Tibial artery (tissue), 4 donors: ENCODE measurements around the gene TMEM26.
"Not testable (repeated sequence)": the region's sequence is repeated elsewhere in the genome, so short reads cannot be mapped to it uniquely, and the experiment has no call there.

Source experiments
- DNase-seq, 2 donors: peaks; one replicate each; pipeline ENCODE4 v3.0.0-alpha.2; 2019
- H3K27ac ChIP-seq, 2 donors: fragments of 200-600 bp; sonication (generic) in 1 of 2; 1 replicate in 1 of 2; 2 replicates in 1 of 2; pipeline ENCODE4 v1.5.1; 2018 to 2019; ENCODE audit warnings: mild to moderate bottlenecking in 1 of 2
- H3K27me3 ChIP-seq, 2 donors: fragments of 200-600 bp; sonication (generic) in 1 of 2; one replicate each; pipeline versions ENCODE4 v1.5.1 to v1.6.0; 2016 to 2019
- H3K36me3 ChIP-seq, 3 donors: fragments of 200-600 bp; sonication (generic) in 2 of 3; one replicate each; pipeline ENCODE4 v1.5.1; 2016 to 2019; ENCODE audit warnings: mild to moderate bottlenecking in 2 of 3
- H3K4me1 ChIP-seq, 4 donors: fragments of 200-600 bp; sonication (generic) in 2 of 4; 1 replicate in 3 of 4; 2 replicates in 1 of 4; pipeline ENCODE4 v1.5.1; 2016 to 2019
- H3K4me3 ChIP-seq, 2 donors: fragments of 200-600 bp; sonication (generic) in 1 of 2; 1 replicate in 1 of 2; 2 replicates in 1 of 2; pipeline ENCODE4 v1.5.1; 2018 to 2019; ENCODE audit warnings: mild to moderate bottlenecking in 2 of 2
- H3K9me3 ChIP-seq, 3 donors: fragments of 200-600 bp; sonication (generic) in 1 of 3; one replicate each; pipeline ENCODE4 v1.5.1; 2016 to 2019
- CTCF ChIP-seq, 2 experiments: fragments of 200-600 bp in 1 of 2; fragments of 450-650 bp in 1 of 2; IDR thresholded peaks; one replicate each; pipeline ENCODE4 v1.5.1; 2017 to 2019; ENCODE audit warnings: antibody characterized with exemption in 2 of 2, mild to moderate bottlenecking in 1 of 2, moderate library complexity in 1 of 2
- intact Hi-C: fragments of 100-400 bp; cut with DNase I; formaldehyde crosslinking; loops from one replicate; pipeline ENCODE4 v1.15.0; 2023; ENCODE audit warnings: low total_unique reads

Gene TMEM26

GRCh38 chr10:61385231-61386001 is 67.8 kb downstream of the TMEM26 start:
- no peak overlapping the region for H3K4me3 ChIP-seq
- H3K36me3 ChIP-seq = no peaks in the 10 kb centered on the region
- no peak overlapping the region for H3K27ac ChIP-seq
- DNase-seq = no peak
- no peaks in the 10 kb centered on the region for H3K27me3 ChIP-seq
- intact Hi-C loops = no loop called here
- H3K4me1 ChIP-seq = no peaks in the 10 kb centered on the region
- H3K9me3 ChIP-seq = no peaks in the 10 kb centered on the region
- TF ChIP-seq CTCF (IDR thresholded peaks at IDR 0.05) = no peak

GRCh38 chr10:61381153-61381552 is 72.0 kb downstream of the TMEM26 start:
- H3K4me1 ChIP-seq, DNase-seq, H3K36me3 ChIP-seq, H3K9me3 ChIP-seq, H3K27ac ChIP-seq, intact Hi-C loops, H3K27me3 ChIP-seq, H3K4me3 ChIP-seq: not testable (repeated sequence)

GRCh38 chr10:61378865-61379264 is 74.3 kb downstream of the TMEM26 start:
- Histone ChIP-seq H3K4me3 (no peak overlapping the region), H3K36me3 (no peaks in the 10 kb centered on the region), H3K4me1 (no peaks in the 10 kb centered on the region), H3K27me3 (no peaks in the 10 kb centered on the region), H3K27ac (no peak overlapping the region), H3K9me3 (peaks cover 0 to 9% (median 0%) of the 10 kb centered on the region in 3 donors)
- no peak for DNase-seq
- intact Hi-C loops = no loop called here
- TF ChIP-seq CTCF (IDR thresholded peaks at IDR 0.05) = no peak

DNA sequence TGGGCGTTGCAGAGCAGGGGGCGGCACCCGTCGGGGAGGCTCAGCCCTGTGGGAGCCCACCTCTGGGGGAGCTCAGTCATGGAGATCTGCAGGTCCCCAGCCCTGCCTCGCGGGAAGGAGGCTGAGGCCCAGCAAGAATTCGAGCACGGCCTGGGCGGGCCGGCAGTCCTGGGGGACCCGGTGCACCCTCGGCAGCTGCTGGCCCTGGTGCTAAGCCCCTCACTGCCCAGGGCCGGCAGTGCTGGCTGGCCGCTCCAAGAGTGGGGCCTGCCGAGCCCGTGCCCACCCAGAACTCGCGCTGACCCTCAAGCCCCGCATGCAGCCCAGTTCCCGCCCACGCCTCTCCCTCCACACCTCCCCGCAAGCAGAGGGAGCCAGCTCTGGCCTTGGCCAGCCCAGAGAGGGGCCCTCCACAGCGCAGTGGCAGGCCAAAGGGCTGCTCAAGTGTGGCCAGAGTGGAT is 76.2 kb downstream of the TMEM26 start:
- Histone ChIP-seq H3K27me3 (no peaks in the 10 kb centered on the region), H3K9me3 (peaks cover 0 to 9% (median 0%) of the 10 kb centered on the region in 3 donors), H3K4me3 (no peak overlapping the region), H3K4me1 (no peaks in the 10 kb centered on the region), H3K27ac (no peak overlapping the region), H3K36me3 (no peaks in the 10 kb centered on the region)
- TF ChIP-seq CTCF (IDR thresholded peaks at IDR 0.05) = no peak
- DNase-seq = no peak
- intact Hi-C loops = no loop called here

GRCh38 chr10:61376377-61376776 is 76.8 kb downstream of the TMEM26 start:
- intact Hi-C loops = no loop called here
- no peaks in the 10 kb centered on the region for H3K36me3 ChIP-seq

More at GRCh38 chr10:61376377-61376776, 76.8 kb downstream of the TMEM26 start:
- TF ChIP-seq CTCF (IDR thresholded peaks at IDR 0.05) = no peak
- H3K4me3 ChIP-seq = no peak overlapping the region
- H3K9me3 ChIP-seq = peaks cover 0 to 9% (median 0%) of the 10 kb centered on the region in 3 donors
- no peak for DNase-seq
- no peak overlapping the region for H3K27ac ChIP-seq
- no peaks in the 10 kb centered on the region for H3K4me1 ChIP-seq
- H3K27me3 ChIP-seq = no peaks in the 10 kb centered on the region
